GM12878 (cell line): ENCODE results near the gene BPTF.

Experiments used
- BCL3 ChIP-seq: IDR thresholded peaks from 2 replicates; pipeline ENCODE4 v1.6.1; 2011; ENCODE audit warnings: borderline replicate concordance, low read depth, mild to moderate bottlenecking, moderate library complexity, low read length; ENCODE audit not compliant: insufficient read depth, poor library complexity, severe bottlenecking
- BHLHE40 ChIP-seq, 2 experiments: fragments of 450-650 bp in 1 of 2; IDR thresholded peaks; 2 replicates each; pipeline ENCODE4 v1.6.1; 2011 to 2017; ENCODE audit warnings: low read depth in 2 of 2, borderline replicate concordance in 1 of 2, improper control_type of control experiment in 1 of 2, low read length in 1 of 2, mild to moderate bottlenecking in 1 of 2
- CREB1 ChIP-seq: IDR thresholded peaks from 2 replicates; pipeline ENCODE4 v1.6.1; 2012; ENCODE audit warnings: low read depth, mild to moderate bottlenecking, inconsistent platforms
- CTCF ChIP-seq, 3 experiments: IDR thresholded peaks in 2 of 3; conservative IDR thresholded peaks in 1 of 3; 2 replicates each; pipeline ENCODE4 v1.5.1; 2011; ENCODE audit warnings: low read depth in 3 of 3, low read length in 3 of 3, mild to moderate bottlenecking in 3 of 3, control low read depth in 2 of 3, moderate library complexity in 2 of 3, inconsistent platforms in 1 of 3, mixed read lengths in 1 of 3; ENCODE audit not compliant: control insufficient read depth in 2 of 3, insufficient read depth in 1 of 3; ENCODE audit errors: extremely low read depth in 1 of 3
- FOXM1 ChIP-seq: IDR thresholded peaks from 2 replicates; pipeline ENCODE4 v1.6.1; 2012; ENCODE audit warnings: low read depth, mild to moderate bottlenecking, inconsistent platforms, low read length, moderate library complexity
- GATAD2B ChIP-seq: fragments of 450-650 bp; conservative IDR thresholded peaks from 2 replicates; pipeline ENCODE4 v1.6.1; 2017; ENCODE audit warnings: low read depth, mild to moderate bottlenecking, moderate library complexity
- HDAC6 ChIP-seq: fragments of 200-600 bp; sonication (generic); IDR thresholded peaks from one replicate; pipeline ENCODE4 v1.8.0; 2017; ENCODE audit warnings: antibody characterized with exemption; ENCODE audit not compliant: unreplicated experiment
- MAX ChIP-seq: IDR thresholded peaks from 2 replicates; pipeline ENCODE4 v1.6.1; 2012; ENCODE audit warnings: low read depth, low read length, improper control_type of control experiment
- NR2C1 ChIP-seq: fragments of 450-650 bp; IDR thresholded peaks from 2 replicates; pipeline ENCODE4 v1.6.1; 2017; ENCODE audit warnings: antibody characterized with exemption, mild to moderate bottlenecking, moderate library complexity
- POLR2A ChIP-seq: IDR thresholded peaks from 2 replicates; pipeline ENCODE4 v1.6.1; 2011; ENCODE audit warnings: low read depth, mild to moderate bottlenecking, low read length
- POLR2AphosphoS5 ChIP-seq: IDR thresholded peaks from 2 replicates; pipeline ENCODE4 v1.6.1; 2011; ENCODE audit warnings: mild to moderate bottlenecking, low read length, inconsistent platforms

- no peak for TF ChIP-seq MAX
- TF ChIP-seq POLR2A: no peak
- TF ChIP-seq NR2C1: no peak
- TF ChIP-seq CTCF (IDR thresholded peaks at IDR 0.05 in 2 of 3, conservative IDR thresholded peaks at IDR 0.05 in 1 of 3; ENCODE audit: control insufficient read depth in 2 of 3, extremely low read depth in 1 of 3, insufficient read depth in 1 of 3, low read depth in 3 of 3, low read length in 3 of 3): no peak
- TF ChIP-seq CREB1: no peak
- no peak for TF ChIP-seq HDAC6
- TF ChIP-seq POLR2AphosphoS5: no peak
- no peak for TF ChIP-seq GATAD2B
- no peak for TF ChIP-seq FOXM1
- no peak for TF ChIP-seq BHLHE40 (IDR thresholded peaks at IDR 0.05; ENCODE audit: borderline replicate concordance in 1 of 2, low read depth in 2 of 2, low read length in 1 of 2)
- TF ChIP-seq BCL3: no peak
These were observed 169.7 kb downstream of the BPTF start for GRCh38 chr17:67994817-67995569.
